Heart right ventricle (tissue), 16 donors: ENCODE data around the gene SNAP47. TPM values are rescaled to one million over a fixed set of nuclear protein-coding genes. Genes with fewer than 3 reads are reported as not detected.

Experiments used
- ATAC-seq, 8 donors: fragments of 200-7000 bp; cut with Tn5 transposase; one replicate each; pipeline ENCODE4 v1.9.1; 2020; ENCODE audit warnings: mild to moderate bottlenecking in 8 of 8, moderate library complexity in 8 of 8, moderate number of reproducible peaks in 1 of 8
- DNase-seq, 2 donors: peaks; one replicate each; pipeline ENCODE4 v3.0.0-alpha.2; 2020
- H3K27ac ChIP-seq, 10 donors: fragments of 200-600 bp; sonication (generic) in 2 of 10; one replicate each; pipeline versions ENCODE4 v1.5.0 to v1.8.0; 2020 to 2022; ENCODE audit warnings: mild to moderate bottlenecking in 3 of 10
- H3K27me3 ChIP-seq, 7 donors: fragments of 200-600 bp; one replicate each; pipeline ENCODE4 v1.8.0; 2021 to 2022; ENCODE audit warnings: mild to moderate bottlenecking in 2 of 7
- H3K36me3 ChIP-seq, 9 donors: fragments of 200-600 bp; sonication (generic) in 1 of 9; one replicate each; pipeline versions ENCODE4 v1.5.0 to v1.8.0; 2020 to 2022; ENCODE audit warnings: mild to moderate bottlenecking in 2 of 9
- H3K4me1 ChIP-seq, 9 donors: fragments of 200-600 bp; sonication (generic) in 1 of 9; one replicate each; pipeline versions ENCODE4 v1.5.0 to v1.8.0; 2020 to 2022; ENCODE audit warnings: mild to moderate bottlenecking in 4 of 9
- H3K4me3 ChIP-seq, 10 donors: fragments of 200-600 bp; sonication (generic) in 2 of 10; one replicate each; pipeline versions ENCODE4 v1.5.0 to v1.8.0; 2020 to 2022; ENCODE audit warnings: mild to moderate bottlenecking in 7 of 10, moderate library complexity in 2 of 10
- H3K9me3 ChIP-seq, 11 donors: fragments of 200-600 bp in 10 of 11; sonication (generic) in 2 of 11; one replicate each; pipeline versions ENCODE4 v1.5.0 to v1.8.0; 2013 to 2022; ENCODE audit warnings: mild to moderate bottlenecking in 2 of 11, control low read depth in 1 of 11, moderate library complexity in 1 of 11
- WGBS, 2 donors: extraction: QIAGEN DNeasy Blood & Tissue Kit; methylation state at CpG; one replicate each; pipeline ENCODE4 v1.1.7; 2013; ENCODE audit warnings: inconsistent platforms in 1 of 2; 5-methylcytosine and 5-hydroxymethylcytosine counted together
- intact Hi-C, 10 donors: fragments of 100-400 bp; cut with DNase I; formaldehyde crosslinking; loops; one replicate each; pipeline versions ENCODE4 v1.11.1 to v1.14.2; 2022
- polyA plus RNA-seq, 2 donors: library from polyadenylated mRNA; stranded (reverse); fragments of 200-250 nt; gene quantifications; one replicate each; pipeline ENCODE4 v1.2.3, GENCODE V29; 2013
- total RNA-seq, 10 donors: library from RNA; stranded (reverse); fragmentation: NEBNext Ultra II Directional in 3 of 10; extraction: Animal tissue kit (Norgen Biotek cat#: 25700) in 3 of 10; gene quantifications; one replicate each; pipeline versions ENCODE4 v1.2.1 to v1.2.4, GENCODE V29; 2021 to 2023
- TF ChIP-seq, protein P1 (sequence below), 9 donors: fragments of 200-600 bp; sonication (generic) in 2 of 9; IDR thresholded peaks; one replicate each; pipeline versions ENCODE4 v1.5.0 to v1.8.0; 2021 to 2022; ENCODE audit warnings: antibody characterized with exemption in 9 of 9, mild to moderate bottlenecking in 5 of 9, moderate library complexity in 1 of 9
- donor health status: Arrhythmogenic right ventricular cardiomyopathy.
- donor health status: ischemic (EF 13 %, LVEDD 7.1; RV severe dilation, severe dysfunction).
- donor health status: healthy with polysubstance abuse.
- donor health status: DM: no; HTN: yes; CAD: no.
- donor health status: DM: no; HTN: no; CAD: no.
- donor health status: ischemic (EF 25% LVEDD 6.9; RV normal size, moderate dysfunction).
- donor health status: ischemic (EF 25% LVEDD 5.7; RV mildly dilated, moderate dysfunction).
- donor health status: healthy.
- donor health status: DM: yes; HTN: yes; CAD: no.
- donor health status: Ischemic cardiomyopathy.
- donor health status: ischemic (EF 35%, LVEDD 5.7; RV mildly dilated, moderate dysfunction).
- donor health status: nonischemic (EF 11% LVEDD 7.7; RV severe dilation, severe dysfunction).
- donor health status: DM: yes; HTN: yes; CAD: no.
- donor health status: PGD.
- donor health status: ischemic (EF 29% LVEDD 5.4; RV normal size, mild dysfunction).
- donor health status: nonischemic (EF 23%, LVEDD 6.1; RV moderate dilation, normal function).

Gene SNAP47
- total and polyA plus RNA-seq, 12 donors: 18.4 to 102 (median 49.7) TPM

GRCh38 chr1:227738820-227739219, 3.6 kb downstream of the SNAP47 start:
- ATAC-seq: no peak

DNA sequence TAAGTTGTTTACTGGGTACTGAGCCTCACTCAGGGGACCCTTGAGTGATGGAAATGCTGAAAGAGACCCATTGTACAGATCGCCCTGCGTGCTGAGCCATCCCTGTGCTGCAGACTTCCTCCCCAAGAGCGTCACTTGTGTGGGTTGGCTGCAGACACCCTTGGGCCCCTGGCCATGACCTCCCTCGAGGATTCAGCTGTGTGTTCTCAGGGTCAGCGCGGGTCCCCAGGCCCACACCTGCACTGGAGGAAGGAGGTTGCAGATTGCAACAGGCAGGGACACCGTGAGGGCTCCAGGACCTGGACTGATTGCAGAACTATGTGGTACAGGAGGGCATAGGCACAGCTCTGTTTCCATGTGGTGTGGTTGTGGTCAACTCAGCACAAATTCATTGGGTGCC, 4.4 kb downstream of the SNAP47 start:
- DNase-seq: no peak
- 92% methylated on average over 7 of the region's 7 CpGs for WGBS, 2 donors
- H3K9me3 ChIP-seq: no peaks in the 10 kb centered on the region
- no peaks in the 10 kb centered on the region for H3K27me3 ChIP-seq
- no peak overlapping the region for H3K4me3 ChIP-seq
- intact Hi-C loops: loop anchor here in 3 of 10 donors (10.0 kb wide), 2 partner anchors 175 to 255 kb away; partner anchors contain the start of gene ZNF678 (in 3 of the 3)
- no peak overlapping the region for H3K27ac ChIP-seq
- peaks cover 2 to 46% (median 20%) of the 10 kb centered on the region in 9 donors for H3K4me1 ChIP-seq
- no peak for ATAC-seq
- TF ChIP-seq, protein P1, sequence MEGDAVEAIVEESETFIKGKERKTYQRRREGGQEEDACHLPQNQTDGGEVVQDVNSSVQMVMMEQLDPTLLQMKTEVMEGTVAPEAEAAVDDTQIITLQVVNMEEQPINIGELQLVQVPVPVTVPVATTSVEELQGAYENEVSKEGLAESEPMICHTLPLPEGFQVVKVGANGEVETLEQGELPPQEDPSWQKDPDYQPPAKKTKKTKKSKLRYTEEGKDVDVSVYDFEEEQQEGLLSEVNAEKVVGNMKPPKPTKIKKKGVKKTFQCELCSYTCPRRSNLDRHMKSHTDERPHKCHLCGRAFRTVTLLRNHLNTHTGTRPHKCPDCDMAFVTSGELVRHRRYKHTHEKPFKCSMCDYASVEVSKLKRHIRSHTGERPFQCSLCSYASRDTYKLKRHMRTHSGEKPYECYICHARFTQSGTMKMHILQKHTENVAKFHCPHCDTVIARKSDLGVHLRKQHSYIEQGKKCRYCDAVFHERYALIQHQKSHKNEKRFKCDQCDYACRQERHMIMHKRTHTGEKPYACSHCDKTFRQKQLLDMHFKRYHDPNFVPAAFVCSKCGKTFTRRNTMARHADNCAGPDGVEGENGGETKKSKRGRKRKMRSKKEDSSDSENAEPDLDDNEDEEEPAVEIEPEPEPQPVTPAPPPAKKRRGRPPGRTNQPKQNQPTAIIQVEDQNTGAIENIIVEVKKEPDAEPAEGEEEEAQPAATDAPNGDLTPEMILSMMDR (IDR thresholded peaks at IDR 0.05): no peak
- peaks cover 0 to 16% (median 0%) of the 10 kb centered on the region in 9 donors for H3K36me3 ChIP-seq

More at GRCh38 chr1:227738820-227739219, 3.6 kb downstream of the SNAP47 start:
- intact Hi-C loops: loop anchor here in 3 of 10 donors (10.0 kb wide), 2 partner anchors 174 to 254 kb away; partner anchors contain the start of gene ZNF678 (in 3 of the 3)
- H3K9me3 ChIP-seq: no peaks in the 10 kb centered on the region
- peaks cover 7 to 46% (median 27%) of the 10 kb centered on the region in 9 donors for H3K4me1 ChIP-seq
- peaks cover 0 to 18% (median 0%) of the 10 kb centered on the region in 9 donors for H3K36me3 ChIP-seq
- TF ChIP-seq, protein P1 (IDR thresholded peaks at IDR 0.05): no peak
- WGBS, 2 donors: 85 to 88% methylated on average over 9 of the region's 9 CpGs
- H3K27ac ChIP-seq: no peak overlapping the region
- DNase-seq: no peak
- no peaks in the 10 kb centered on the region for H3K27me3 ChIP-seq
- H3K4me3 ChIP-seq: no peak overlapping the region

GRCh38 chr1:227740401-227740960, 5.2 kb downstream of the SNAP47 start:
- Histone ChIP-seq H3K9me3 (no peaks in the 10 kb centered on the region), H3K4me1 (peaks cover 2 to 53% (median 20%) of the 10 kb centered on the region in 9 donors), H3K27ac (no peak overlapping the region), H3K36me3 (peaks cover 0 to 19% (median 0%) of the 10 kb centered on the region in 9 donors), H3K4me3 (no peak overlapping the region), H3K27me3 (no peaks in the 10 kb centered on the region)
- 80 to 84% methylated on average over 3 of the region's 3 CpGs for WGBS, 2 donors
- DNase-seq (no peak), ATAC-seq (no peak)
- intact Hi-C loops: no loop called here
- TF ChIP-seq, protein P1 (IDR thresholded peaks at IDR 0.05): no peak

- Histone ChIP-seq H3K4me3 (no peak overlapping the region), H3K9me3 (no peaks in the 10 kb centered on the region), H3K27ac (peak overlapping the region in 1 of 10 donors; percentile 7), H3K27me3 (no peaks in the 10 kb centered on the region), H3K36me3 (peaks cover 0 to 21% (median 0%) of the 10 kb centered on the region in 9 donors), H3K4me1 (peaks cover 0 to 51% (median 23%) of the 10 kb centered on the region in 9 donors)
- DNase-seq: no peak
- intact Hi-C loops: no loop called here
- TF ChIP-seq, protein P1 (IDR thresholded peaks at IDR 0.05): no peak
- WGBS, 2 donors: 88 to 89% methylated on average over 17 of the region's 17 CpGs
- no peak for ATAC-seq
Measured at GRCh38 chr1:227741166-227741870, 6.1 kb downstream of the SNAP47 start.
